Measurements from ENCODE around the gene KRT14.
"Not testable (repeated sequence)": the region's sequence is repeated elsewhere in the genome, so short reads cannot be mapped to it uniquely, and the experiment has no call there.

The KRT14 gene

DNA sequence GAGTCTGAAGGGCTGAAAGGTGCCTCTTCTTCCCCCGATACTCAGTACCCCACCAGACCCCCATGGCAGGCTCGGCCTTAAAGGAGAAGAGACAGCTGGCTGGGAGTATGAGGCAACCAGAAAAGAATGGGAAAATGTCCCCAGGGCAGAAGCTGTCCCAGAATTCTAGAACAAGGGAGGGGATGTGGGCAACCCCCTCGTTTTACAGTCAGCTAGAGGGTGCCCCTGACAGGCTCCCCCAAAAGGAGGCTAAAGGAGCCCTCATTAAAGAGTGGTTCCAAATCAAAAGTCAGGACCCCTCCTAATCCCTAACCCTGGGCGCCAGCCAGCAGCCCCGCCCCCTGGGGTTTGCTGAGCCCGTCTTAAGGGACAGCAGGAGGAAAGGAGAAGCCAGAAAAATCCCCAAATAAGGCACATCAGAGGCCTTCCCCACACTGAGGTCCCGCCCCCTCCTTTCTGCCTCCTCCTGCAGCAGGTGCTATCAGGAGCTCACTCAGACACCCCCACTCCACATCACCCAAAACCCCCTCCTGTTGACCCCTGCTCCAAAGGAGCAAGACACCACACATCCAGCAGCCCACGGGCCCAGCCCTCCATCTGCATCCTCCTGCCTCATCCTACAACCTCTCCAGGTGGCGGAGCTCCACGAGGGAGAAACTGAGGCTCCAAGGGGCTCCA lies 36.6 kb upstream of the KRT14 start:
- not testable (repeated sequence) for DNase-seq (ENCODE audit: low spot score)

DNA sequence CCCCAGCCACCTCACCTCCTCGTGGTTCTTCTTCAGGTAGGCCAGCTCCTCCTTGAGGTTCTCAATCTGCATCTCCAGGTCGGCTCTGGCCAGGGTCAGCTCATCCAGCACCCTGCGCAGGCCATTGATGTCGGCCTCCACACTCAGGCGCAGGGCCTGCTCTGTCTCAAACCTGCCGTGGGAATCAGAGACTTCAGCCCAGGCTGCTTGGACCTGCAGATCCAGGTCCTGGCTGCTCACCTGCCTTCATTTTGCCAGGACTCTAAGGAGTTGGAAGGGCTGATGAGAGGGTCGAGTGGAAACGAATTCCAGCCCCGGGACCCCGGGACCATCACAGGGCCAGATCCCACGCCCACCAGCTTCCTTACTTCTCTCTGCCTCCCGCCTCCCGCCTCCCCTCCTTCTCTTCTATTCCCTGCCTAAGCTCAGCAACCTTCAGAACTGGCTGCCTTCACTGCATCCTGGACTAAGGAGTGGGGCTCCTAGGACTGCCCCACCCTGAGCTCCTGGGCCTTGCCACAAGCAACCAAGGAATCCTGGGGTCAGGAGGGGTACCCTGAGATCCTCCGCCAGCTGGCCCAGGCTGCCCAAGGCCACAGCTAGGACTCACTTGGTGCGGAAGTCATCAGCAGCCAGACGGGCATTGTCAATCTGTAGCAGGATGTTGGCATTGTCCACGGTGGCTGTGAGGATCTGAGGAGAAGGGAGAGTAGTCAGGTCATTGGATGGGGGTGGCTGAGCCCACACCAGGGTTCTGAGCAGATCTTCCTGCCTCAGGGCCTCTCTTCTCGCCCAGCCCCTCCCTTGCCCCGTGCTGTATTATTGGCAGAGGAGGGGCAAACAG lies 35.9 kb upstream of the KRT14 start:
- not testable (repeated sequence) for DNase-seq (ENCODE audit: low spot score)

DNA sequence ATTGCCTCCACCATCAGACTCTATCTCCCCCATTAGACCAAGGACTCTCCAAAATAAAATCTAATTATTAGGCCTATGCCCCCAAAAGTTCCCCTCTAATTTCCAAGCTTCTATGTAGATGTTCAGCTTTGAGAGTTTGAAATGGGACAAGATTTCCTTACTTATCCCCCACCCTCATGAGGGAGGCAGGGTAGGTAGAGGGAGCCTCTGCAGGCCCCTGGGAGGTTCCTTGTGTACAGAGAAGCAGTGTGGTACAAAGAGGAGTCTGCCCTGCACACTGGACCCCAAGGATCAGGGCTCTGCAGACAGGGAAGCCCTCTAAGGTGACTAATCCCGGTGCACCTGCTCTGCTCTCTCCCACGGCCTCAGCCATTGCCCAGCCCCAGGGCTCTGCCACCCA lies 35.2 kb upstream of the KRT14 start:
- no peak for DNase-seq (ENCODE audit: low spot score)

DNA sequence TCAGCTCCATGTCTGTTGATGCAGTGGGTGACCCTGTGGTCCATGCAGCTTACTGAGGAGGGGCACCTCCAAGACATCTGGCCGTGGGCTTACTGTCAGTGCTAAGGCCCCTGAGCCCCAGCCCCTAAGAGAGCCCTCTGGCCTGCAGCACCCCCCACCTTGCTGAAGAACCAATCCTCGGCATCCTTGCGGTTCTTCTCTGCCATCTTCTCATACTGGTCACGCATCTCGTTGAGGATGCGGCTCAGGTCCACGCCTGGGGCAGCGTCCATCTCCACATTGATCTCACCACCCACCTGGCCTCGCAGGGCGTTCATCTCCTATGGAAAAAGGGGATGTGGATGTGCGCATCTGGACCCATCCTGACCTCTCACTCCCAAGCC lies 34.7 kb upstream of the KRT14 start:
- DNase-seq (ENCODE audit: low spot score): not testable (repeated sequence)

DNA sequence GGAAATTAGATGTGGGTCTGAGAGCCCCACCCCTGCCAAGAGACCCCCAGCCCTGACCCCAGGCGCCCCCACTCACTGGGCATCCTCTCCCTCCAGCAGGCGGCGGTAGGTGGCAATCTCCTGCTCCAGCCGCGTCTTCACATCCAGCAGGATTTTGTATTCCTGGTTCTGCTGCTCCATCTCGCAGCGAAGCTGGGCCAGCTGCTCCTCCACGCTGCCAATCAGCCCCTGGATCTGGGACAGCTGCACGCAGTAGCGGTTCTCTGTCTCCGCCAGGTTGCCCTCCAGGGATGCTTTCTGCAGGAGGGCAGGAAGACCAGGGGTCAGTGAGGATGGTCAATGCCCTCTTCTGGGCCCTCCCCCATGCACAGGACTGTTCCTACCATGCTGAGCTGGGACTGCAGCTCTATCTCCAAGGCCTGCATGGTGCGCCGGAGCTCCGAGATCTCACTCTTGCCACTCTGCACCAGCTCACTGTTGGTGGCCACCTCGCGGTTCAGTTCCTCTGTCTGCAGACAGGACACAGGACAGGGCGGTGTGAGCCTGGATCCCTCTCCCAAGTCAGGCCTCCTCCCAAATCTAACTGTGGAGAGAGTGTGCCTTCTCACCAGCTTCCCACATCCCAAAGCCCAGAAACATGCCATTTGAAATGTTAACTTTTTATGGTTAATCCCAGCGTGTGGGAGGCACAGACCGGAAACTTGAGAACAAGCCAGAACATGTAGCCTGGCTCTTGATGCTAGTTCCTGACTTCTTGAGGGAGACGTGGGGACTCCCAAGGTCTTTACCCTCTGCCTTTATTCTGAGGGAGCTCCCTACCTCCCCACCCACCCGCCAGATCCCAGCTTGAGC lies 34.1 kb upstream of the KRT14 start:
- DNase-seq (ENCODE audit: low spot score): no peak

DNA sequence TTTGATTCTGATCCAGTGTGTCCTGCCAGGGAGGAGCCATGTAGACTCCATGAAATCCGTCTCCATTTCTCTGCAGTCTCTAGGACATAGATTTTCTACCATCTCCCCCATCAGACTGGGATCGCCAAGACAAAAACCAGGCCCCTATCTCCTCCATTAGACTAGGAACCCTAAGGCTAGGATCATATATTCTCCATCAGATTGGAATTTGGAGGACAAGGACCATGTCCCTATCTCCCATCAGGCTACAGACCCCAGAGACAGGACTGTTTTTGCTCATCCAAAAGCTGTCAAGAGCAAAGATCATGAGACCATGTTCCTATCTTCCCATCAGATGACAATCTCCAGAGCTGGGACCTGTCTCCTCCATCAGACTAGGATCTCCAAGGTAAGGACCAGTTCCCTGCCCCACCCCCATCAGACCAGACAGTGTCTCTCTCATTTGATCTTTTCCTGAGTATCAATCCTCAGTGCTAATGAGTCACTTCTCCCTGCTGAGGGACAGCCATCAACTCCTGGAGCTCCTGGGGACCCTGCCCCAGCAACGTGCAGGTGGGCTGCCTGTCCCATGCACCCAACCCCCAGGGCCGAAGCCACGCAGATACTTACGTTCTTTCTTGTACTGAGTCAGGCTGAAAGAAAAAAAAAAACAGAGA lies 33.4 kb upstream of the KRT14 start:
- not testable (repeated sequence) for DNase-seq (ENCODE audit: low spot score)

DNA sequence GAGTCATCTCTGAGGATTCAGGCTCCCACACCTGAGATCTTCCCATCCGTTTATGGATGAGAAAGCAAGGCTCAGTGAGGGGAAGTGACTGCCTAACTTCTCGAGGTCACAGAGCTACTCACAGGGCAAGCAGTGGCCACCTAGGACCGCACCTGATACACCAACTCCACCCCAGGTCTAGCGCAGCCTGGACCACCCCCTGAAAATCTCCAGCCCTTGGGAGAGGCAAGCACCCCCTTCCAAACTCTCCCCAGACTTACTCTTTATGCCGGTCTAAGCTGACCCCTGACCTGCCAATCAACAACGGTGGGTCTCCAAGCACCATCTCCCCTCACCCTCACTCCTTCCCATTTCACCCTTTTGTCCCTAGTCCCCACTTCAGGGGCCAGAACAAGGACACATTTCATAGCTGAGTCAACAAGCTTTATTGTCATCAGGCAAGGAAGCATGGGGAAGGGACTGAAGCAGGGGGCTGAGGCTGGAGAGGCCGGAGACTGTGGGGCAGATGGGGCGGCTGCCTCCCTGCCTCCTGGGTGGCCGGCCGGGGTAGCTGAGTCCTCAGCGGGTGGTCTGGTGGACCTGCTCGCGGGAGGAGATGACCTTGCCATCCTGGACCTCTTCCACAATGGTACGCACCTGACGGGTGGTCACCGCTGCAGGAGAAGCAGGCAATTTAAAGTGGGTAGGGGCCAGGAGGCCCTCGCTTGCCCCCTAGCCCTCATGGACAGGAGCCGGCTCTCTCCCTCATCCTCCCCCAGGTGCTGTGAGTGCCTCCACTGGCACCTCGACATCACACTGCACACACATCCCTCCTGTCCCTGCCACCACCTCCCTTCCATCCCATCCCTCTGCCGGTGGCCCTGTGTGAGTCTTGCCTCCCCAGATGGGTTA lies 32.6 kb upstream of the KRT14 start:
- DNase-seq (ENCODE audit: low spot score): no peak

DNA sequence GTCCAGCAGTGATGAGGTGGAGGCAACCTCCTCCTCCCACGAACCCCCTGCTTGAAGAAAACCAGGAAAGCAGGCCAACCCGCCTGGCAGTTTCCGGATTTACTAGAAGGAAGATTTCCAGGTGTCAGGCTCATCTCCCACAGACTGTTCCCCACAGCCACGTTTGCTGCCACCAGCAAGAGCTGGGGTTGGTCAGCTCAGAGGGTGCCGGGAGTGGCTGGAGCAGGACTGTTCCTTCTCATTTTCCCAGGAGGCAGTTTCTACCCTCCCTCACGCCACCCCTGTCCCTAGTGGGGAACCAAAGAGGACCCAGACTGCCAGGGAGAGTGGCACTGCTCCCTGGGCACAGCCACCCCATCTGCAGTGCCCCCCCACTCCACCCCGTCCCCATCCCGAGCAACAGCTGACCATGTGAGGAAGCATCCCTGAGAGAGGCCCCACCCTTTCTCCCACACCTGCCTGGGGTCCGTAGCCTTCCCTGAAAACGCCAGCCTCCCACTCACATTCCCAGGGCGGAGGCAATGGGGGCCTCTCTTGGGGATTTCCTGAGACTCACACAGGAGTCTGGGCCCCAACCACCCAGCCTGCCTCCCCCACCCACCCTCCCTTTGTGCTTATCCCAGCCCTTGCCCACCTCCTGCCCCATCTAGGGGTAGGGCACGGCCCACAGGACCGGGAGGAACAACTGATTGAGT lies 31.8 kb upstream of the KRT14 start:
- DNase-seq (ENCODE audit: low spot score): no peak

DNA sequence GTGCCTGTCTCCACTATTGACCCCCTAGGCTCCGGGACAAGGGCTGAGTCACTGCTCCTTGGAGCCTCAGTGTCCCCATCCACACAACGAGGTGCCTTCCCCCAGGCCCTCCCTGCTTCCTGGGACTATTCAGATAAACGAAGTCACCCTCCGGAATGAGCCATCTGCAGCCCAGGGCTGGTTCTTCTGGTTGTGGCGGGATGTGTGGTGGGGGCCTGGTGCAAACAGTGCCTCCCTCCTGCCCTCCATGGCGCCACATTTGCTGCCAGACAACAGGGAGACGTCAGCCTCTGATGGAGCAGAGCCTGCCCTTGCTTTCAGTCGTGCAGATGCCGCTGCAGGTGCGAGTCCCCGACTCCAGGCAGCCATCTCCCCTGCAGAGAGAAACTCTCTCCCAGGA lies 31.0 kb upstream of the KRT14 start:
- DNase-seq (ENCODE audit: low spot score): no peak

DNA sequence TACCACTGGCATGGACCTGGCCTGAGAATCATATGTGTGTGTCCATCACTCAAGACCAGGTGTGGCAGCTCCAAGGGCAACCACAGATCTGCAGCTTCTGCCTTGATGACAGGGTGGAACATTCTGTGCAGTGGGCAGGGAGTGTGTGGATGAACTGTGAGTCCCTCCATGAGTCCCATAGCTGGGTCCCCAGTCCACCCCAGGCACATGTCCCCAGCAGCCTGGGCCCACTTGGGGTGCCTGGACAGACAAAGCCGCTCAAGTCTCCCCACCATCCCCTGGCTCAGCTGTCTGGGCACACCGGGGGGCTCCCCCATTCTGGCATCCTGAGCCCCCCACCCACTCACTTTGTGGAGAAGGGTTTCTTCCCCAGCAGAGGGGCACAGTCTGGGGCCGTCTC lies 30.4 kb upstream of the KRT14 start:
- no peak for DNase-seq (ENCODE audit: low spot score)

DNA sequence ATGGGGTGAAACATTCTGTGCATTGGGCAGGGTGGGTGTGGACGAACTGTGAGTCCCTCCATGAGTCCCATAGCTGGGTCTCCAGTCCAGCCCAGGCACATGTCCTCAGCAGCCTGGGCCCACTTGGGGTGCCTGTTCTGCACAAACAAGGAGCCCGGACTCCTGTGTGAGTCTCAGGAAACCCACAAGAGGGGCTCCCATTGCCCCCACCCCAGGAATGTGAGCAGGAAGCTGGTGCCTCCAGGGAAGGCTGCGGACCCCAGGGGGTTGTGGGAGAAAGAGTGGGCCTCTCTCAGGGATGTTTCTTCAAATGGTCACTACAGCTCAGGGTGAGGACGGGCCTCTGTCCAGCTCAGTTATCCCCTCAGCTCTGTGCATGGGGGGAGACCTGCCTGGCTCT lies 29.8 kb upstream of the KRT14 start:
- not testable (repeated sequence) for DNase-seq (ENCODE audit: low spot score)

DNA sequence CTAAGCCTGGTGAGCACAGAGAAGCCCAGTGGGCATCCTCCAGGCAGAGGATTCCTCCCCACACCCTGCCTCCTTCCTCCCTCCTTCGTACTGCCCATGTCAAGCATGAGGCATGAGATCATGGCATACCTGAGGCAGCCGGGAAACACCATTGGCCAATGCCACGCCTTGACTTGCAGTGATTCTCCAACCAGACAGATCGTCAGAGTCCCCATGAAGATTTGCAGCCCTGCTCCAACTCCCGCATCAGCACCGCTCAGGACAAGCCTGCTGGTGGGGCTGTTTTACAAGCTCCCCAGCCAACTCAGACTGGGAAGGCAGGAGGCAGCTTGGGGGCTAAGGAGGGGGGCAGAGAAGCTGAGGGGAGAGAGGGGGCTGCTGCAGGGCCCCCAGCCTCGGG lies 28.8 kb upstream of the KRT14 start:
- DNase-seq (ENCODE audit: low spot score): no peak

DNA sequence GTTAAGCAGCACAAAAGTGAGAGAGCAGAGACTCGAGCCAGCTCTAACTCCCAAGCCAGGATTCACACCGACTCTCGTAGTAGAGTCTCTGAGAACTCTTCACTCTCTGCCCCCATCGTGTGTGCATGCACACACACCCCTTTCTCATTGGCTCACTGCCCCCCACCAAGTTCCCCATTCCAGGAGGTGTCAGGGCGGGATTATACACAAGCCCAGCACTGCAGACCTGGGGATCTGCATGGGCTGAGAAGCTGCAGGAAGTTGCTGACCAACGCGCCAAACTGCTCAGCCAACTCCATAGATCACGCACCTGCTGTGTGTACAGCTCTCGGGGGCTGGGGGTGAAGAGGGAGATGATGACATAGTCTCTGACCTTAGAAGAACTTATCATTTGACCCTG lies 28.1 kb upstream of the KRT14 start:
- not testable (repeated sequence) for DNase-seq (ENCODE audit: low spot score)

DNA sequence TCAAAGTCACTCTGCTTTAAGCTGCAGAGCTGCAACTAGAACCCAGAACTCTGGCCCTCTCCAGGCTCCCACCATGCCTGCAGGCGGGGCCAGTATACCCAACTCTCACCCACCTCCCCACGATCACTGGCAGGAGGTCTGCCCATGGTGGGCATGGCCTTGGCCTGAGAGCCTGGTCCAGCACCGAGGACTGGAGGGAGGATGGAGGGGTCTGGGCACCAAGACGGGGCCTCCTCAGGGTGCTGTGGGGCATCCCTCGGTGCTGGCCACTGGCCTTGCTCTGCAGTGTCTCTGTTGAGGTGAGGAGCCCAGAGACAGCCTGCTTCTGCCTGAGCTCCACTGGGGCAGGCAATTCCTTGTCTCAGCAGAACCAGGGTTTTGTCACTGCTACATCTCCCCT lies 27.4 kb upstream of the KRT14 start:
- no peak for DNase-seq (ENCODE audit: low spot score)

DNA sequence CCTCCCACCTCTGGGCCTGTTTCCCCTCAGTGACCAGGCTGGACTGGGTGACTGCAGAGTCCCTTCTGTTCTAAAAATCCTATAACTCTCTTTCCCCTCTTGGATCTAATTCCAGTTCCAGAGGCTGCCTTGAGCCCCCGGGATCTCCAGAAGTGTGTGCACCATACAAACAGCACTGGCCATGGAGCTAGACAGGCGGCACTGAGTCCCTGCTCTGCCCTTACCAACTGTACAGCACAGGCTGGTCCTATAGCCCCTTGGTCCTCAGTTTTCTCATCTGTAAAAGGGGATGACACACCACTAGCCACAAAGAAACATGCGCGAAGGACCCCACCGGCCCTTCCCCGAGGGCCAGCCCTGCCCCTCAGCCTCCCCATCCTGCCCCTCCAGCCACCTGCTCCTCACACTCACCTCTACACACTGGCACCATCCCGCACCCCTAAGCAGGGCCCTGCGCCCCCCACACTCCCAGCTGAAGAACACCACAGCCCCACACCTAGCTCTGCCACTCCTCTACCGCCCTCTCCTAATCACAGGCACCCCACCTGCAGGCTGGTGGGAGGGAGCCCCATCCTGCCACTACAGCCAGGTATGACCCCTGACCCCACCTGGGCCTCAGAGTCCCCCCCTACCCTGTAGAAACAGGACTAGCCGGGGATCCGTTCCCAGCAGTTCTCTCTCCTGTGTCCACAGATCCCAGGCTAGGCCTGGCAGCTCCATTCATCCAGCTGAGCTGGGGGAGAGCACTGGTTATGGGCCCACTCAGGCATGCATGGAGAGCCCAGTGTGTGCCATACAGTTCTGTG lies 26.8 kb upstream of the KRT14 start:
- no peak for DNase-seq (ENCODE audit: low spot score)

DNA sequence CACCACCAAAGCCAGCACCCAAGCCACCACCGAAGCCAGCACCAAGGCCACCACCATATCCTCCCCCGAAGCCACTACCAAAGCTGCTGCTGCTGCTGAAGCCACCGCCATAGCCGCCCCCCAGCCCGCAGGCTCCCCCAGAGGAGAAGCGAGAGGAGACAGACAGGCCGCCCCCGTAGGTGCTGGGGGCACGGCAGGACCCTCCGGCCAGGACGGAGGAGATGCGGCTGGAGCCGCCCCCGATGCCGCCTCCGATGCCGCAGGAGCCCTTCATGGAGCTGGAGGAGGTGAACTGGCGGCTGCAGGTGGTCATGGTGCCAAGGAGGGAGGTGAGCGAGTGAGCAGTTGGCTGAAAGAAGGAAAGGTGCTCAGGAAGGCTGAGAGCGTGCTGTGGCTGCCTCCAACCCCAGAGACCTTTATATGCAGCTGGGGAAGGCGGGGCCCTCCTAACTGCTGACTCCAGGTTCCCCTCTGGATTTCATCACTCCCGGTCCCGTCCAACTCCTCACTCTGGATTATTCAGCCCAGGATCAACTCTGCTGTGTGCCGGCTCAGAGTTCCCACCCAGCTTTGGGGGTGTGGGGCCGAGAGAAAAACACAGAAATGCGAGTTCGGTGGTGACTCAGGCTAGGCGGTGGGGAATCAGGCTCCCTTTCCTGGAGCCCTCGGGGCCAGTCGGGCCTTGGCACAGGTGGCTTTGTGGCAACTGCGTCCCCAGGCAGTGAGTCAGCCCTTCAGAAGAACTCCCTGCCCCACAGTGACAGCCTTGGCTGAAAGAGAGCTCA lies 25.9 kb upstream of the KRT14 start, which contains the start of gene KRT16:
Gene KRT16 (minus strand): TSS at position 392 of the 785 bp plus-strand sequence. CDS start 79 bp downstream, at position 313.
- not testable (repeated sequence) for DNase-seq (ENCODE audit: low spot score)

DNA sequence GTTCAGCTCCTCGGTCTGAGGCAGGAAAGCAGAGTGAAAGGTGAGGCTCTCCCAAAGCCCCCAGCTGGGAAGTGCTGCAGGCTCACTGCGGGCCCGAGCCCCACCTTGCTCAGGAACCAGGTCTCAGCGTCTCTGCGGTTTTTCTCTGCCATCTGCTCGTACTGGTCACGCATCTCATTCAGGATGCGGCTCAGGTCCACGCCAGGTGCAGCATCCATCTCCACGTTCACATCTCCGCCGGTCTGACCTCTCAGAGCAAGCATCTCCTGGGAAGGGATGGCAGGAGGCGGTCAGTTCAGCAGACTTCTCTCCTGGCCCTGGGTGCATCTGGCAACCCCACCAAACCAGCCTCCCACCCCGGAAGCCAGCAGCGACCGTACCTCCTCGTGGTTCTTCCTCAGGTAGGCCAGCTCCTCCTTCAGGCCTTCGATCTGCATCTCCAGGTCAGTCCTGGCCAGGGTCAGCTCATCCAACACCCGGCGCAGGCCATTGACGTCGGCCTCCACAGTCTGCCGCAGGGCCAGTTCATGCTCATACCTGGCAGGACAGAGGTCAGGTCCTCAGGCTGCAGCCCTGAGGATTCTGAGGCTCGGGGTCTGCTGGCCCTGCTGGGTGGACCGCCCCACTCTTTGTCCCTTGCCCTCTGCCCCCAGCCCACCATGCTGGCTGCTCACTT lies 24.4 kb upstream of the KRT14 start:
- no peak for DNase-seq (ENCODE audit: low spot score)

DNA sequence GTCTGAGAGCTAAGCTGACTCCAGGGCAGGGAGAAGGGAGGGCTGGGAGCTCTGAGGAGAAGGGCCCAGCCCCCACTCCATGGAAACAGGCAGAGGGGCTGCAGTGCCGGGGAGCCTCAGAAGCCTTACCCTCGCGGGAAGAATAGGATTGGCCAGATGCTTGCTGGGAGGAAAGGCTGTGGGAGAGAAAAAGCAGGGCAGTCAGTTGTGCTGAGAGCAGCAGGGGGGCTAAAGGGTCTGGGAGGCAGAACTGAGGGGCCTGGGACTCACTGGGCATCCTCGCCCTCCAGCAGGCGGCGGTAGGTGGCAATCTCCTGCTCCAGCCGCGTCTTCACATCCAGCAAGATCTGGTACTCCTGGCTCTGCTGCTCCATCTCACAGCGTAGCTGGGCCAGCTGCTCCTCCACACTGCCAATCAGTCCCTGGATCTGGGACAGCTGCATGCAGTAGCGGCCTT lies 23.4 kb upstream of the KRT14 start:
- not testable (repeated sequence) for DNase-seq (ENCODE audit: low spot score)
